Measurements from ENCODE around the gene HRC. TPM values are rescaled to one million over a fixed set of nuclear protein-coding genes. Genes with fewer than 3 reads are reported as not detected.
A peak's percentile ranks its signal among the peaks of the same experiment; 100 is the strongest.

The HRC gene
- total RNA-seq, 1 donor from 2014 or later: 0.72 TPM

- no peak for TF ChIP-seq CTCF (IDR thresholded peaks at IDR 0.05; ENCODE audit: unreplicated experiment)
- Mint-ChIP-seq H3K4me1 (ENCODE audit: unreplicated experiment) (peaks cover 28% of the 10 kb centered on the region), H3K9me3 (ENCODE audit: unreplicated experiment) (no peaks in the 10 kb centered on the region), H3K27me3 (ENCODE audit: unreplicated experiment) (peaks cover 10% of the 10 kb centered on the region), H3K27ac (ENCODE audit: unreplicated experiment) (no peak overlapping the region), H3K36me3 (ENCODE audit: low read depth, unreplicated experiment) (peaks cover 23% of the 10 kb centered on the region), H3K4me3 (ENCODE audit: unreplicated experiment) (peak overlapping the region; percentile 52)
- DNase-seq (ENCODE audit: low spot score): no peak
Measured at GRCh38 chr19:49160450-49161189, 5.4 kb upstream of the HRC start.

GRCh38 chr19:49157445-49158224, 2.4 kb upstream of the HRC start, which contains the start of gene TRPM4:
TSS of gene TRPM4 (plus strand) at chr19:49157792. CDS start at chr19:49157867, 75 bp downstream.
- peaks cover 36% of the 10 kb centered on the region for H3K36me3 Mint-ChIP-seq (ENCODE audit: low read depth, unreplicated experiment)
- peaks cover 20% of the 10 kb centered on the region for H3K27me3 Mint-ChIP-seq (ENCODE audit: unreplicated experiment)
- peak; percentile 91 for DNase-seq (ENCODE audit: low spot score)
- no peak for TF ChIP-seq CTCF (IDR thresholded peaks at IDR 0.05; ENCODE audit: unreplicated experiment)
- H3K9me3 Mint-ChIP-seq (ENCODE audit: unreplicated experiment): no peaks in the 10 kb centered on the region
- peak within 1 kb of the TSS; percentile 39 for H3K27ac Mint-ChIP-seq (ENCODE audit: unreplicated experiment)
- peaks cover 21% of the 10 kb centered on the region for H3K4me1 Mint-ChIP-seq (ENCODE audit: unreplicated experiment)
- peak within 1 kb of the TSS; percentile 92 for H3K4me3 Mint-ChIP-seq (ENCODE audit: unreplicated experiment)

GRCh38 chr19:49155820-49156346, 687 bp upstream of the HRC start:
- DNase-seq (ENCODE audit: low spot score): no peak
- Mint-ChIP-seq H3K27ac (ENCODE audit: unreplicated experiment) (no peak overlapping the region), H3K4me3 (ENCODE audit: unreplicated experiment) (peak overlapping the region; percentile 48), H3K36me3 (ENCODE audit: low read depth, unreplicated experiment) (peaks cover 30% of the 10 kb centered on the region), H3K27me3 (ENCODE audit: unreplicated experiment) (peaks cover 22% of the 10 kb centered on the region), H3K9me3 (ENCODE audit: unreplicated experiment) (no peaks in the 10 kb centered on the region), H3K4me1 (ENCODE audit: unreplicated experiment) (peaks cover 24% of the 10 kb centered on the region)
- TF ChIP-seq CTCF (IDR thresholded peaks at IDR 0.05; ENCODE audit: unreplicated experiment): no peak

GRCh38 chr19:49154279-49154678, 917 bp downstream of the HRC start:
- no peak for TF ChIP-seq CTCF (IDR thresholded peaks at IDR 0.05; ENCODE audit: unreplicated experiment)
- no peak overlapping the region for H3K27ac Mint-ChIP-seq (ENCODE audit: unreplicated experiment)
- peaks cover 20% of the 10 kb centered on the region for H3K36me3 Mint-ChIP-seq (ENCODE audit: low read depth, unreplicated experiment)
- peaks cover 20% of the 10 kb centered on the region for H3K27me3 Mint-ChIP-seq (ENCODE audit: unreplicated experiment)
- H3K9me3 Mint-ChIP-seq (ENCODE audit: unreplicated experiment): no peaks in the 10 kb centered on the region
- H3K4me3 Mint-ChIP-seq (ENCODE audit: unreplicated experiment): peak overlapping the region; percentile 75
- no peak for DNase-seq (ENCODE audit: low spot score)
- peaks cover 20% of the 10 kb centered on the region for H3K4me1 Mint-ChIP-seq (ENCODE audit: unreplicated experiment)
